Type B pancreatic cell (in vitro differentiated cells): ENCODE measurements around the gene PYROXD2. TPM values are rescaled to one million over a fixed set of nuclear protein-coding genes. Genes with fewer than 3 reads are reported as not detected.

ENCODE experiments used
- DNase-seq: peaks from one replicate; pipeline ENCODE4 v3.0.0; 2021; ENCODE audit warnings: mixed read lengths; ENCODE audit not compliant: unreplicated experiment; ENCODE audit errors: extremely low spot score
- H3K27ac Mint-ChIP-seq: 2 replicates; pipeline ENCODE4 v1.8.0; 2021; ENCODE audit warnings: mild to moderate bottlenecking, mixed read lengths
- H3K27me3 Mint-ChIP-seq: 2 replicates; pipeline ENCODE4 v1.8.0; 2021; ENCODE audit warnings: mixed read lengths
- H3K36me3 Mint-ChIP-seq: 2 replicates; pipeline ENCODE4 v1.8.0; 2021; ENCODE audit warnings: mixed read lengths
- H3K4me1 Mint-ChIP-seq: one replicate; pipeline ENCODE4 v1.8.0; 2021; ENCODE audit warnings: mixed read lengths; ENCODE audit not compliant: unreplicated experiment
- H3K4me3 Mint-ChIP-seq: 2 replicates; pipeline ENCODE4 v1.8.0; 2021; ENCODE audit warnings: mild to moderate bottlenecking, mixed read lengths
- H3K9me3 Mint-ChIP-seq: 2 replicates; pipeline ENCODE4 v1.8.0; 2021; ENCODE audit warnings: mixed read lengths
- total RNA-seq: library from RNA; stranded (reverse); gene quantifications from 2 replicates; pipeline ENCODE4 v1.2.1, GENCODE V29; 2021; ENCODE audit warnings: low replicate concordance
- TF ChIP-seq, protein P1 (sequence below): fragments of 200-600 bp; sonication (generic); conservative IDR thresholded peaks from 2 replicates; pipeline ENCODE4 v1.5.0; 2021; ENCODE audit warnings: antibody characterized with exemption, mild to moderate bottlenecking

PYROXD2 gene
- total RNA-seq, 1 donor from 2014 or later = 14.9 TPM

DNA sequence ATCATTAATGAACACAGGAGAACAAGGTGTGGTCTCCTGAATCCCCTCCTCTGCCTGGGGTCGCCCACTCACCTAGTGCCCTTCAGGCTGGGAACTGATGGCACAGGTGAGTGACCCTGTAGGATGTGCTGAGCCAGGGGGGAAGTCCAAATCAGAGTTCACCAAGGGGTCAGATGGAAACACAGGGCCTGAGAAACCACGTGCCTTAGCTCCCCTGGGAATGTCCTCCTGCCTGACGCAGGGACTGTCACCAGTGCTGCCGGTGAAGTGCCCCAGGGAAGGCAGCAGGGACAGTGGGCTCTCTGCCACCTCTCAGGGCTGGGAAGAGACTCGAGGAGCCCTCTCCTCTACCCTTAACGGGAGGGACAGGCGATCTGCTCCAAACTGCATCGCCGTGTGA is 5.8 kb upstream of the PYROXD2 start:
- Mint-ChIP-seq H3K27me3 (no peaks in the 10 kb centered on the region), H3K9me3 (no peaks in the 10 kb centered on the region), H3K36me3 (peaks cover 4% of the 10 kb centered on the region), H3K27ac (no peak overlapping the region), H3K4me1 (peaks cover 10% of the 10 kb centered on the region), H3K4me3 (no peak overlapping the region)
- TF ChIP-seq, protein P1, sequence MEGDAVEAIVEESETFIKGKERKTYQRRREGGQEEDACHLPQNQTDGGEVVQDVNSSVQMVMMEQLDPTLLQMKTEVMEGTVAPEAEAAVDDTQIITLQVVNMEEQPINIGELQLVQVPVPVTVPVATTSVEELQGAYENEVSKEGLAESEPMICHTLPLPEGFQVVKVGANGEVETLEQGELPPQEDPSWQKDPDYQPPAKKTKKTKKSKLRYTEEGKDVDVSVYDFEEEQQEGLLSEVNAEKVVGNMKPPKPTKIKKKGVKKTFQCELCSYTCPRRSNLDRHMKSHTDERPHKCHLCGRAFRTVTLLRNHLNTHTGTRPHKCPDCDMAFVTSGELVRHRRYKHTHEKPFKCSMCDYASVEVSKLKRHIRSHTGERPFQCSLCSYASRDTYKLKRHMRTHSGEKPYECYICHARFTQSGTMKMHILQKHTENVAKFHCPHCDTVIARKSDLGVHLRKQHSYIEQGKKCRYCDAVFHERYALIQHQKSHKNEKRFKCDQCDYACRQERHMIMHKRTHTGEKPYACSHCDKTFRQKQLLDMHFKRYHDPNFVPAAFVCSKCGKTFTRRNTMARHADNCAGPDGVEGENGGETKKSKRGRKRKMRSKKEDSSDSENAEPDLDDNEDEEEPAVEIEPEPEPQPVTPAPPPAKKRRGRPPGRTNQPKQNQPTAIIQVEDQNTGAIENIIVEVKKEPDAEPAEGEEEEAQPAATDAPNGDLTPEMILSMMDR = no peak
- no peak for DNase-seq

DNA sequence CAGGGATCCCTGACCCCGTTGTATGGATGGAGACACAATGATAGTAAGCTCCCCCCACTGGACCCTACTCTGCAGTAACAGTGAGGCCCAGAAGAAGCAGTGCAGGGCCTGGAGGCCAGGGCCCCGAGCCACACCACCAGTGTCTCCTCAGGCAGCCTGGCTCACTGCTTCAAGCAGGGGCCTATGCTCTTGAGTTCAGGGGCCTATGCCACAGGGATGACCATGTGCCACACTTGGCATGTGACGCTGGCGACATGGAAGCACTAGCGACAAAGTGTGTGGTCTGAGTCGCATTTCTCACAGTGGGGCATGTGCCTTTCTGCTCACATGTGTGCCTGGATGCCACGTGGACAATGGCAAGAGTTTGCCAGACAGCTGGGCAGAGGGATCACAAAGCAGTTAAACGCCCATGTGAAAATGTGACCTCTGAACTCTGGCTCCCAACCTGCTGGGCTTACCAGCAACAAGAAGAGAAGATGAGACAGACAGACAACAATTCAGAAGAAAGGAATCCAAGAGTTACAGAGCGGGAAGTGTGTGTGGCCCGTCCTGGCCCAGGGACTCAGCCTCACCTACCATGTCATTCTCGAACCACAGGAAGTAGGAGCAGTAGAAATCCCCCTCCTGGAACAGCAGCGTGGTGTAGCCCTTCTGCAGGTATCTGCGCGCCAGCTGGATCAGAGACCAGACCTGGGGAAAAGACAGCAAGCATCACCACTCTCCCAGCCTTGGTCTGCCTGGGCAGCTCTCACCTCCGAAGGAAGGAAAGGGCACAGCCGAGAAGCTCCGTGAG is 4.7 kb upstream of the PYROXD2 start:
- Mint-ChIP-seq H3K36me3 (peaks cover 4% of the 10 kb centered on the region), H3K4me3 (no peak overlapping the region), H3K27me3 (no peaks in the 10 kb centered on the region), H3K27ac (no peak overlapping the region), H3K4me1 (peaks cover 13% of the 10 kb centered on the region), H3K9me3 (no peaks in the 10 kb centered on the region)
- DNase-seq = no peak
- TF ChIP-seq, protein P1 = no peak

DNA sequence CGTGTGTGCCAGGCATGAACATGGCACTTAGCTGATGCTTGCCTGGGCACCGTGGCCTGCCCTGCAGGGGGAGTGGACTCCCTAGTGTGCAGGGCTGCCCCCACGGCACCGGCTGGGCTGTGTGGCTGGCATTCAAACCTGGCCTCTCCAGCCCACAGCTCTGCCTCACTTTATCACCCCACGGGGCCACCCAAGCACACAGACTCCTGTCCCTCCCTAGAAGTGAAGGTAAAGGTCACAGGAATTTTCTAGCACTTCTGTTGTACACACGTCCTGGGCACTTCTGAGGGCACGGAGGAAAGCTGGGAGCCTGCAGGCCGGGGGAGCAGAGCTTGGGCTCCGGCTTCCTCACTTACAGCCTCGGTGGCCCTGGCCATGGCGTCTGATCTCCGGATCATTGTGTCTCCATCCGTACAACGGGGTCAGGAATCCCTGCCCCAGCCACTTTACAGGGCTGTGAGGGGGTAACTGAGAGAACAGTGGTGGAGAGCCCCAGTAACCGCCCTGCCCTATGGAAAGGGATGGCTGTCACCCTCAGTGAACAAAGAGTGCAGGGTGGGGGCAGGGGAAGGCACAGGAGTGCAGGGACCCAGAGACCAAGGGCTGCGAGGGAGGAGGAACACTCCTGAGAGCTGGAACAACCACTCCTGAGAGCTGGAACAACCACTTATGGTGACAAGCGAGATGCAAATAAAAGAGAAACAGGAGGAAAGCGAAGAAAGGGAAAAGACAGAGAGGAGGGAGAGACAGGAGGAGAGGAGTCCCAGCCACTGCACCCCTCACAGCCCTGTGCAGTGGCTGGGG is 3.9 kb upstream of the PYROXD2 start:
- peaks cover 13% of the 10 kb centered on the region for H3K4me1 Mint-ChIP-seq
- no peaks in the 10 kb centered on the region for H3K9me3 Mint-ChIP-seq
- no peaks in the 10 kb centered on the region for H3K27me3 Mint-ChIP-seq
- H3K4me3 Mint-ChIP-seq = no peak overlapping the region
- DNase-seq = no peak
- H3K36me3 Mint-ChIP-seq = peaks cover 4% of the 10 kb centered on the region
- TF ChIP-seq, protein P1 = no peak
- H3K27ac Mint-ChIP-seq = no peak overlapping the region

DNA sequence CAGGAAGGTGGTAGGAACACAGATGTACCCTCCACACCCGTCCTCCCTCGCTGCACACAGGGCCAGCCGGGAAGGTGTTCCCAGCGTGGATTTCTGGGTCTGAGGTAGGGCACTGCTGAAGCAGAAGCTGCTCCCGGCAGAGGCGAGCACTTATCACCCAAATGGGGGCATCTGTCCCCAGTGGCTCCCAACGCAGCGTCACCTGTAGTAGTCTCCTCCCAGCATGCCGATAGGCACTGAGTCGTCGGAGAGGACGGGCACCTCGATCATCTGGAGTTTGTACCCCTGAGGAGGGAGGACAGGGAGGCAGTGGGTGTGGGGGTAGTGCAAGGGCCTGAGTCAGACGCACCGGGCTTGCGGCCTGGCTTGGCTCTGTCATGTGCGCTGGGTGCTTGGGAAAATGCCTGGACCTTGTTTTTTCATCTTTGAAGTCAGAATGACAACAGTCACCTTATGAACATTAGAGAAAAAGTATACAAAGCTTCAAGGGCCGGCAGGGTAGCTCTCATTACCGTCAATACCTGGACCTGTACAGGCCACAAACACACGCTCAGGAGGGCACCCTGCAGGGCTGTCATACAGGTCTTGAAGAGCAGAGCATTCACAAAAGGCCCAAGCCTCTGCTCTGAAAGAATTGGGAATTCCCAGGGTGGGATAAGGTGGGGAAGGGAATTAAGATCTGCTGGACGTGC is 3.1 kb upstream of the PYROXD2 start:
- no peak overlapping the region for H3K27ac Mint-ChIP-seq
- no peaks in the 10 kb centered on the region for H3K27me3 Mint-ChIP-seq
- H3K4me1 Mint-ChIP-seq = peaks cover 13% of the 10 kb centered on the region
- no peak for DNase-seq
- H3K4me3 Mint-ChIP-seq = no peak overlapping the region
- no peaks in the 10 kb centered on the region for H3K9me3 Mint-ChIP-seq
- TF ChIP-seq, protein P1 = no peak
- H3K36me3 Mint-ChIP-seq = peaks cover 4% of the 10 kb centered on the region

DNA sequence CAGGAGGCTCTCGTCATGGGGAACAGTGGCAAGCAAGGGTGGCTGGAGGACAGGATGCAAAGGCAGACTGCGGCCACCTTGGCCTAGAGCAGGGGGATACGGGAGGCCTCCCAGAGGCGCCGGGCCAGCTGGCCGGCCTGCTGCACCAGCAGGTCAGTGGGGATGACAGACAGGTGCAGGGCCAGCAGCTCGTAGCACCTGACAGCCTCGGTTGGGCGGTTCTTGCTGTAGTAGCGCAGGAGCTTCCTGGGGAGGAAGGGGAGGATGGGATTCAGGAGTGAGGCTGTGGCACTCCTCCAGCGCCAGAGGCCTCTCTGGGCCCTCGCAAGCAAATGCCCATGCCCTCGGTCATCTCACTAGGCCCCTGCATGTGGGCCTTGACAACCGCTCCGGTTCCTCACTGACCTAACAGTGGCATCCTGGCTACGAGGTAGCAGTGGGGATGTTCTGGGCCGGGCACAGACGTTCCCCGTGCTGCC is 2.5 kb upstream of the PYROXD2 start:
- H3K4me3 Mint-ChIP-seq = no peak overlapping the region
- H3K4me1 Mint-ChIP-seq = peaks cover 13% of the 10 kb centered on the region
- H3K9me3 Mint-ChIP-seq = no peaks in the 10 kb centered on the region
- DNase-seq = no peak
- TF ChIP-seq, protein P1 = no peak
- H3K36me3 Mint-ChIP-seq = peaks cover 4% of the 10 kb centered on the region
- no peak overlapping the region for H3K27ac Mint-ChIP-seq
- H3K27me3 Mint-ChIP-seq = no peaks in the 10 kb centered on the region
